Activated CD4-positive, alpha-beta T cell treated with anti-CD3 and anti-CD28 coated beads, Interleukin-2, Interleukin-4, amounts not matched to agents 100 ng/mL and 50 ng/mL, durations not matched to agents 16 hours and 8 hours (primary cell): ENCODE measurements around the gene WFDC1.

ENCODE experiments used
- DNase-seq: peaks from one replicate; pipeline ENCODE4 v3.0.0-alpha.2; 2020; ENCODE audit warnings: low spot score

The WFDC1 gene

DNA sequence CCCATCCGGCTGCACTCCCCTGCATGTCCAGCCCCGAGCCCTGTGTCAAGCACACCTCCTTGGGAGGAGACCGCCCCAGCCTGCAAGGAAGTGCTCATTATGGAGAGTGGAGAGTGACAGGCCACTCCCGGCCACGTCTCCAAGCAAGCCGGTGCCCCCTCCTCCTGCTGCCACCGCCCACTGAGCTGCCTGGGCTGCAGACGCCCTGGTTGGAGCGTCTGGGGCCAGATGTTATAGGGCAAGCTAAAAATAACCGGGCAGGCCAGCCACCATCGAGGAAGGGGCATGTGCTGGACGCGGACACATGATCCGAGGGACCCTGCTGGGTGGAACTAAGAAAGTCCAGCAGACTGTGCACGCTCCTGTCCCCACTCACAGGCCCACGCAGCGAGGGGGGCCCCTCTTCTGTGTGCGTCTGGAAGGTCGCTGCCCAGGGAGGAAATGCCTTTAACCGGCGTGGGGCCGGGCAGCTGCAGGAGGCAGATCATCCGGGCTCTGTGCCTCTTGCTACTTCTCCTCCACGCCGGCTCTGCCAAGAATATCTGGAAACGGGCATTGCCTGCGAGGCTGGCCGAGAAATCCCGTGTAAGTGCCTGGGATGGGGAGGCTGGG, at the start of gene WFDC1:
Gene WFDC1 (plus strand): TSS at position 348 of the 612 bp plus-strand sequence. CDS start 94 bp downstream, at position 442.
- DNase-seq: no peak

GRCh38 chr16:84245956-84246678, 48.6 kb upstream of the WFDC1 start:
- no peak for DNase-seq

DNA sequence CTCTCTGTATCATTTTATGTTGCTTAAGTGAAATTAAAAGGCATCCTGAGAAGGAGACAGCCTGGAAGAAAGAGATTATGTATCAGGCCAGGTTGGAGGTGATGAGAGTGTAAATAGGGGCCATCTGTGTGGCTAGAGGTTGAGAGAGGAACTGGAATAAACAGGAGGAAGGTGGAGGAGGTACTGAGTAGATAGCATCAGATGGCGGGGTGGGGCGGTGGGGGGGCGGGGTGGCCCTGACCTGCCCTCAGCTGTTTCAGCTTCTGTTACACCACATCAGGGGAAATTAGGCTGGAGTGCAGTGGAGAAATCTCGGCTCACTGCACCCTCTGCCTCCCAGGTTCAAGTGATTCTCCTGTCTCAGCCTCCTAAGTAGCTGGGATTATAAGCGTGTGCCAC, 48.0 kb upstream of the WFDC1 start:
- no peak for DNase-seq

- no peak for DNase-seq
These were observed 47.3 kb upstream of the WFDC1 start for GRCh38 chr16:84247331-84247730.

DNA sequence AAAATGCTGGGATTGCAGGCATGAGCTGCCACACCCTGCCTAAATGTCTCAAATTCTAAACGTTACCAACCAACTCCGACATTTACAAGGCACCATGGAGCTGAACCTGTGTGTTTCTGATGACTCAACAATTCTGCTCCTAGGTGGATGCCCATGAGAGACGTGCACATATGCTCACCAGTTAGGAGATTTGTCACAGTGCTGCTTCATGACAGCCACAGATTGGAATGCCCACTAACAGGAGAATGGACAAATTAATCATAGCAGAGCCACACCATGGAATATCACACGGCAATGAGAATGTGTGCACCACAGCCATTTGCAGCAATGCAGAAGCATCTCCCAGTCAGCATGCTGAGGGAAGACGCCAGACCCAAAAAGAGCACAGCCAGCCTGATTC, 46.8 kb upstream of the WFDC1 start:
- DNase-seq: no peak

GRCh38 chr16:84252184-84252583, 42.5 kb upstream of the WFDC1 start:
- no peak for DNase-seq

DNA sequence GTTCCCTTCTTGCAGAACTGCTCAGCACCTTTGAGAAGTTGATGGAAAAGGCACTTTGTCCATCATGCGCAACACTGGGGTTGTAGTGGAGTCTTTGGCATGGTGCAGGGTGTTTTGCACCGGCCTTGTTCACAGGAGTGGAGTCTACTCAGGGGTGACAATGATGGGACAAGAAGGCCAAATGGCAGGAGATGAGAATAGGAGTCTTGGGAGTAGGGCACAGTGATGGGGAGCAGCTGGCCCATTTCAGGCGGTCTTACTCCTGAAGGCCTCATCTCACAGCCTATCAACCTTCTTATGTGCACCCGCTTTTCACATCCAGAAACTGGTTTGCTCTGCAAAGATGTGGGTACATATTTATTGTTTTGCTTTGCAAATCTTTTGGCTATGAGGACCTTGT, 41.5 kb upstream of the WFDC1 start:
- no peak for DNase-seq

DNA sequence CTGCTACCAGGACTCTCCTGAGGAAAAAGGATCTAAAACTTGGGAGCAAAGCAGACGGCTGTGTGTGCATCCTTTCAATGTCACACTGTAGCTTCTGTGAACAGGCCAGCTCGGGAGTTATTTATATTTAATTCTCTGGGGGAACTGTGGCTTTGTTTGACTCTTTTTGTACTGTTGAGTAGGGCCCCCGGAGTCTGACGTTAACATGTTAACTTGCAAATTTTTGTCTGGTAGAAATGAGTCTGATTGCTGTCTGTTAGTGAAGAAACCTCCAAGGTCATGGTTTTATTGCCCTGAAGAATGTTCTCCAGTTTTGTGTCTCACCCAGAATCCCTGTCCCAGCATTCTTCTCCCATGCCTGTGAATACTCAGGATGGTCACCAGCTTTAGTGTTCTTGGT, 40.6 kb upstream of the WFDC1 start:
- DNase-seq: no peak

GRCh38 chr16:84255050-84255810, 39.4 kb upstream of the WFDC1 start:
- DNase-seq: no peak

DNA sequence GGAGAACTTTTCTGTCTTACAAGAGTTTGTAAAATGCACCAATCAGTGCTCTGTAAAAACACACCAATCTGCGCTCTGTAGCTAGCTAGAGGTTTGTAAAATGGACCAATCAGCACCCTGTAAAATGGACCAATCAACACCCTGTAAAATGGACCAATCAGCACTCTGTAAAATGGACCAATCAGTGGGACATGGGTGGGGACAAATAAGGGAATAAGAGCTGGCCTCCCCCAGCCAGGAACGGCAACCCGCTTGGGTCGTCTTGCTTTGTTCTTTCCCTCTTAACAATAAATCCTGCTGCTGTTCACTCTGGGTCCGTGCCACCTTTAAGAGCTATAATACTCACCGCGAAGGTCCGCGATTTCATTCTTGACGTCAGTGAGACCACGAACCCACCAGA, 36.4 kb upstream of the WFDC1 start:
- no peak for DNase-seq

DNA sequence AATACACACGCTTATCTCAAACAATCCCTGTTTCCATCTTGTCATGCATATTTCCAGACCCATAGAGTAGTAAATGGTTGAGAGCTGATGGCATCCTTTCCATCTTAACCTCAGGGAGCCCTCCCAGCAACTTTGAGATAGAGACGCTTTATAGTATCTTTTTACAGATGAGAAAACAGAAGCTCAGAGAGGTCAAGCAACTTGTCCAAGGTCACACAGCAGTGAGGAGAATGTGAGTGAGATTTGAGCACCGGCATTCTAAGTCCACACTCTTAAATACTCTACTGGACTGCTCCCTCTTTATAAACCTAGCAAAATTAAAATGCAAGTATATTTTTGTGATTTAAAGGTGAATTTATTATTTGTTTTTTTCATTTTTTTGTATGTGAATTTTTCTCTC, 35.0 kb upstream of the WFDC1 start:
- no peak for DNase-seq

- DNase-seq: no peak
These were observed 33.7 kb upstream of the WFDC1 start for GRCh38 chr16:84260766-84261554.

DNA sequence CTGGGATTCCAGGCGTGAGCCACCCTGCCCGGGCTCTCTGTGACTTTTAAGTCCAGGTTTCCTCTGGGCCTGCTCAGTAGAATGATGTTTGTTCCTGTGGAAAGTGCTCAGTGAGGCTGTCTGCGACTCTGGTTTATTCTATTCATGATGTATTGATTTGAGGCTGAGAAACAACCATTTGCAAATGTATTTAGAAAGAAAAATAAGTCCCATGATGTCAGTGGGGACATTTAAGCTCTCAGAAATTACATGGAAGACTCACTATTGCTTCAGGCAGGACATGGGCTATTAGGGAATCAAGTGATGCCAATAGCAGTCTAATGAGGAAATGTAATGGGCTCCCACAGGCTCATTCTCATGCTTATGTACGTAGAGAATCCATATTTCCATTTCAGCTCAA, 32.6 kb upstream of the WFDC1 start:
- no peak for DNase-seq

DNA sequence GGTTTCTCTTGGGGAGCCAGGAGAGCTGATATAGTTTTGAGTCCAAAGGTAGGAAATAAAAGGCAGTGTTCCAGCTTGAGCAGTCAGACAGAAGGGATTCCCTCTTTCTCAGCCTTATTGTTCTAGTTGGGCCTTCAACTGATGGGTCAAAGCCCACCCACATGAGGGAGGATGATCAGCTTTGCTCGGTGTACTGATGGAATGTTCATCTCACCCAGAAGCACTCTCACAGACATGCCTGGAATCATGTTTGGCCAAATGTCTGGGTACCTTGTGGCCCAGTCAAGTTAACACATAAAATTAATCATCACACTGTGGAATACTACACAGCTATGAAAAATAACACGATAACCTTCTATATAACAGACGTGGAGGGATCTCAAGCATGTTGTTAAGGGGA, 31.7 kb upstream of the WFDC1 start:
- DNase-seq: no peak

DNA sequence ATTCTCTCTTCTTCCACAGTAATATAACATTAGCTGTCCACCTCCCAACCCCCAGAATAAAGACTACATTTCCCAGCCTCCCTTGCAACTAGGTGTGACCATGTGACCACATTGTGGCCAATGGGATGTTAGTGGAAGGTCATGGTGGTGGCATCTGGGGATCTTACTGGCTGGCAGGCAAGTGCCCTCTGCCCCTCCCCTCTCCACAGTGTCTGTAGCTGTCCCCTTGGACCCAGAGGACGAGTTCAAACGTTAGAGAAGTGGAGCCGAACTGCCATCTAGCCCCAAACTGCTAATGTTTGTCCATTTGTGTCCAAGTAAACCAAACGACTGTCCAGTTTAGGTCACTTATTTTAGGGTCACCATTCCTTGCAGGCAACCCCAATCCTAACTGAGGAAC, 28.2 kb upstream of the WFDC1 start:
- peak; percentile 51 for DNase-seq

DNA sequence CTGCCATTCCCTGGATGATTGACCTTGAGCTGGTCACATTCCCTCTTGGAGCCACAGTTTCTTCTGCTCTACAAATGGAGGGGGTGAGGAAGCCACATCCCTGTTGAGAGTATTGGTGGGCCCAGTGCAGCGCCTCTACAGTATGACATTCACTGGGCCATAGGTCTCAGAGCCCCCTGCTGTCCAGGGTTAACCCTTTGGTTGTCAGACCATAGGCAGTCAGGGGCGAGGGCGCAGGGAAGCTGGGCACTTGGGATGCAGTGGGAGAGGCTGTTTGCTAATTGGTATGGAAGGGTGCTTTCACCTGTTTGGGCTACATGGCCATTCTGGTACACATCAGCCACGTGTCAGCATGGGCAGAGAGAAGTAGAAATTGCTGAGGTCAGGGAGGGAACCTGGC, 27.3 kb upstream of the WFDC1 start:
- DNase-seq: no peak

- no peak for DNase-seq
These were observed 26.2 kb upstream of the WFDC1 start for GRCh38 chr16:84268291-84269040.

DNA sequence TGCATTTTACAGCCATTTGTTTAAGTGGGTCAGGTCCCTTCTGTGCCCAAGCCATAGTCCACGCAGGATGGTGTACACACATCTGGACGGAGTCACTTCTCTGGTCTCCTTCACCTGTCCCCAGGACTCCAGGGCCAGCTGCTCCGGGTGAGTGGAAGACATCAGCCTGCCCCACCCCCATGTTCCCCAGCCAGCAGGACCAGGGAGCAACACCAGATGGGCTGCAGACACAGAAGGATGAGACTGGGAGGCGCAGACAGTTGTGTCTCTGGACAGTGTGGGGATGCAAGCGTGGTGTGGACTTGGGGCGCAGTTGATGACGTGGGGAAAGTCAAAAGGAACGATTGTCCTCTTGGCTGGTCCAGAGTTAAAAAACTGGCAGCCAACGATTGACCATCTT, 24.6 kb upstream of the WFDC1 start:
- no peak for DNase-seq

GRCh38 chr16:84270531-84270930, 24.1 kb upstream of the WFDC1 start:
- DNase-seq: no peak

GRCh38 chr16:84271037-84271436, 23.6 kb upstream of the WFDC1 start:
- no peak for DNase-seq

DNA sequence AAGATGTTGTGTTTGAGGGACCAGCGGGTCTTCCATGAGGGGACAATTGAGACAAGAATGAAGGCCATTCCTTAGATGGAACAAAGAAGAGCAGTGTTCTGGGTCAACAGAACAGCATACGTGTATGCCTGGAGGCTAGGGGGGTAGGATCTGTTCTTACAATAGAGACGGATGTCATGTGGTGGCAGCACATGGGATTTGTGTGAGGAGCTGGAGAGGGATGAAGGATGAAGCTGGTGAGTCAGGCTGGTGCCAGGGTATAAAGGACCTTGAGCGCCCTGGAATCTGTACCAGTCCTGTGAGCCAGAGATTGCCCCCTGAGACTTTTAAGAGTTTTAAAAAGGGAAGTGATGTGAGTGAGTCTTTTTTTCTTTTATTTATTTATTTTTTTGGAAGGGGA, 22.8 kb upstream of the WFDC1 start:
- DNase-seq: no peak
